GM18502 (cell line): Measurements from ENCODE around the gene IFITM2.
"Not testable (repeated sequence)": the region's sequence is repeated elsewhere in the genome, so short reads cannot be mapped to it uniquely, and the experiment has no call there.

Experiments
- ATAC-seq: cut with Tn5 transposase; IDR thresholded peaks from one replicate; pipeline ENCODE4 v1.9.1; 2021; ENCODE audit warnings: mild to moderate bottlenecking; ENCODE audit not compliant: unreplicated experiment, poor library complexity

IFITM2 gene

DNA sequence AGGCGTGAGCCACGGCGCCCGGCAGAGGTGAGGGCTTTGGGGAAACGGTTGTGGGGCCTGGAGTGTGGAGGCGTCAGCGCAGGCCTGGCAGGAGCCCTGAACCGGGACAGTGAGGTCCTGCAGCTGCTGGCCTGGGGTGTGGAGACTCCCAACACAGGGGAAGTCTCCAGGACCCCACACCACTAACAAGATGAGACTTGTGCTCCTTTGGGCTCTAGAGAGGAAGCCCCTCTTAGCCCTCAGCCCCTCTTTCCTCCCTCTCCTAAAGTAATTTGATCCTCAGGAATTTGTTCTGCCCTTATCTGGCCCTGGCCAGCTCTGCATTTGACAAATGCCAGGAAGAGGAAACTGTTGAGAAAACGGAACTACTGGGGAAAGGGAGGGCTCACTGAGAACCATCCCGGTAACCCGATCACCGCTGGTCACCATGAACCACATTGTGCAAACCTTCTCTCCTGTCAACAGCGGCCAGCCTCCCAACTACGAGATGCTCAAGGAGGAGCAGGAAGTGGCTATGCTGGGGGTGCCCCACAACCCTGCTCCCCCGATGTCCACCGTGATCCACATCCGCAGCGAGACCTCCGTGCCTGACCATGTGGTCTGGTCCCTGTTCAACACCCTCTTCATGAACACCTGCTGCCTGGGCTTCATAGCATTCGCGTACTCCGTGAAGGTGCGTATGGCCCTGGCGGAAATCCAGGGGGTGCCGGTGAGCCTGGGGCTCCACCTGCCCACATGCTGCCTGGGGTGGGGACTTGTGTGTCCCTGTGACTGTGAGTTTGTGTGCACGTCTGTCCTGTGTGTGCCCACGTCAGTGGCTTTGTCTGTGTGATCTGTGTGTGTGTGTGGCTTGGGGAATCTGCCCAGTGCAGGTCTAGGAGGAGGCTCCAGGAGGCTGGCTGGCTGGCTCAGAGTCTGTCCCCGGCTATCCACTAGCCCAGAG lies at the start of gene IFITM2:
TSS of gene IFITM2 (plus strand) at position 51 of the 943 bp plus-strand sequence. CDS start at position 428, 377 bp downstream.
- not testable (repeated sequence) for ATAC-seq

DNA sequence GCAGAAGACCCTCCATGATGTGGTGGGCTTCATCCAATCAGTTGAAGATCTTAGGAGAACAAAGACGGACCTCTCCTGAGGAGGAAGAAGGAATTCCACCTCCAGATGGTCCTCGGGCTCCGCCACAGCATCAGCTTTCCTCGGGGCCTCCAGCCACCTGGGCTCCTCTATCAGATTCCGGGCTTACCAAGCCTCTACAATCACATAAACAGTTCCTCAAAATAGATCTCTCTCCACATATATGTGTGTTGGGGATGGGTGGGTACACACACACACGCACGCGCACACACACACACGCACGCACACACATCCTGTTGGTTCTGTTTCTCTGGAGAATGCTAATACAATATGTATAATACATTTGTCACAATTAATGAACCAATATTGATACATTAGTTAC lies 48.2 kb upstream of the IFITM2 start:
- ATAC-seq: no peak

DNA sequence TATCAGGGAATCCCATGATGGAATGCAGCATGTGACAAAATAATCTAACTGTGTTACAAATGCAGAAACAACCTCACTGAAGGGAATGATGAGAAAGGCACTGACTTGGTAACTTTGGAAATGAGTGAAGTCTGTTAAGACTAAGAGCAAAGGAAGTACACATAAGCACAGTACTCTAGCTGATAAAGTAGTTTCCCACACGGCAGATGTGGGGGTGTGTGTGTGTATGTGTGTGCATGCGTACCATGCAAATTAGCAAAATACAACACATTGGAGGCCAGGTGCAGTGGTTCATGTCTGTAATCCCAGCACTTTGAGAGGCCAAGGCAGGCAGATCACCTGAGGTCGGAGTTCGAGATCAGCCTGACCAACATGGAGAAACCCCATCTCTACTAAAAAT lies 46.0 kb upstream of the IFITM2 start:
- no peak for ATAC-seq

DNA sequence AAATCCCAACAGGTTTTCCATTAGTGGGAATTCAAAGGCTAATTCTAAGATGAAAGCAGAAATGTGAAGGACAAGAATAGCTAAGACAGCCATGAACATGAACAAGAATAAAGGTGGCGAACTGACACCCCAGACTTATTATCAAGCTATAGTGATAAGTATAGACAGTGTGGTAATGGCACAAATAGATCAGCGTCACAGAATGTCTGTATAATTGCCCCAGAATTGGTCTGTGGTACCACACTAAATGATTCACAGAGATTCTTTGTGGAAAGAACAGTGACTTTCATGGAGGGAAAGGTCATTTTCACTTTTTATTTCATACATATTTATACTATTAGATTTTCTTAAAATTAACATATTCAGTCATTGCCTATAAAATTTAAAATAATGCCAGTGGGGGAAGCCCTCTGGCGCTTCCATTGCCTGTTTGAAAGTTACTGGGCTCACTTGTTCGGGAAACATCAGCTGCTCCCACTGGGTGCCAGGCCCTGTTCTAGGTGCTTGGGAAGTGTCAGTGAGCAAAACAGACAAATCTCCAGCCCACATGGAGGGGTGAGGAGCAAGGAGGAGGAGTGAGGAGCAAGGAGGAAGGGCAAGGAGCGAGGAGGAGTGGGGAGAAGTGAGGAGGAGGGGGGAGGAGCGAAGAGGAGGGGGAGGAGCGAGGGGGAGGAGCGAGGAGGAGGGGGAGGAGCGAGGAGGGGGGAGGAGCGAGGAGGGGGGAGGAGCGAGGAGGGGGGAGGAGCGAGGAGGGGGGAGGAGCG lies 40.8 kb upstream of the IFITM2 start:
- no peak for ATAC-seq

DNA sequence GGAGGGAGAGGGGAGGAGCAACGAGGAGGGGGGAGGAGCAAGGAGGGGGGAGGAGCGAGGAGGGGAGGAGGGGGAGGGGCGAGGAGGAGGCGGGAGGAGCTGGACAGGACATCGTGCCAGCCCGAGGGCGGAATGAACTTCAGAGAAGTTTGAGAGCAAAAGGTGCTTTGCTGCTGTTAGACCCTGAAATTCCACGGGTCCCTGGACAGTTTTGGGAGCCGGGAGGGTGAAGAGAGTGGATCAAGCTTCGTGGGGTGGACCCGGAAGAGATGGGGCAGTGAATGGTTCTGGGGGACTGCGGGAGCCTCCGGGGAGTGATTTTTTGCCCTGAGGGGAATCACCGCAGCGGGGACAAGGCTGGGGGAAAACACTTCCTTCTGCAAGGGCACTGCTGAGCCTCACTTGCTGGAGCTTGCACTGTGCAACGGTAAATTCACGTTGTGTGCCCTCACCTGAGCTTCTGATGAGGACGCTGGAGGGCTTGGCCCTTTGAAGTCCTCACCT lies 40.1 kb upstream of the IFITM2 start:
- ATAC-seq: no peak

DNA sequence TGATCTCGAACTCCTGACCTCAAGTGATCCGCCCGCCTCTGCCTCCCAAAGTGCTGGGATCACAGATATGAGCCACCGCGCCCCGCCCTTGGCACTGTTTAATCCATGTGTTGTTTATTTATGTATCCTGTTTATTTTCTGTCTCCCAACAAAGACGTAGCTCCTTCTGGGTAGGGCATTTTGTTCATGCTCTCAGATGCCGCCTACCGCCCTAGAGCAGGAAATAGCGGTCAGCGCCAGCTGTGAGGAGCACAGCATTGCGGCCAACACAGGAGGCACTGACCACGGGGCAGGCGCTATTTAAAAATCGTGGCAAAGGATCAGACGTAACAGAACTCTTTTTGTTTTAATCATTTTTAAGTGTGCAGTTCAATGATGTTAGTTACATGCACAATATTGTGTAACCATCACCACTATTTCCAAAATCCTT lies 38.9 kb upstream of the IFITM2 start:
- ATAC-seq: peak; percentile 45

DNA sequence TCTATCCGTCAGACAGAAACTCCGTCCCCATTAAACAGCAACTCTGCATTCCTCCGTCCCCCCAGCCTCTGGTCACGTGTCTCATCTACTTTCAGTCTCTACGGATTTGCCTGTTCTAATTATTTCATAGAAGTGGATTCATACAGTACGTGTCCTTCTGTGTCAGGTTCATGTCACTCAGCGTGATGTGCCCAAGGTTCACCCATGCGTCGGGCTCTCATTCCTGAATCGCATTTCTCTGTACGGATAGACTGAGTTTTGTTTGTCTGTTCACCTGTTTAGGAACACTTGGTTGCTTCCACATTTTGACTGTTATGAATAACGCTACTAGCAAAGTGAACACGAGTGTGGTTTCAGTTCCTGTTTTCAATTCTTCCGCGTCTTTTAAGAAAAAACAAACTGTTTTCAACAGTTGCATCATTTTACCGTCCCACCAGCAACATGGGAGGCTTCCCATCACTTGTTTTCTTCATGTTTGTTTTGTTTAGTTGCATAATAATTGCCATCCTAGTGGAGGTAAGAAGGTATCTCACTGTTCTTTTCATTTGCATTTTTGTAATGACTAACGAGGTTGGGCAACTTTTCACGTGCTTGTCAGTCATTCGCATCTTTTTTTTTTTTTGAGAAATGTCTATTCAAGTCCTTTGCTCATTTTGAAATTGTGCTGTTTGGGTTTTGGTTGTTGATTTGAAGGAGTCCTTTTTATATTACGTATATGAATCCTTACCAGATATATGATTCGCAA lies 38.3 kb upstream of the IFITM2 start:
- peak; percentile 76 for ATAC-seq

DNA sequence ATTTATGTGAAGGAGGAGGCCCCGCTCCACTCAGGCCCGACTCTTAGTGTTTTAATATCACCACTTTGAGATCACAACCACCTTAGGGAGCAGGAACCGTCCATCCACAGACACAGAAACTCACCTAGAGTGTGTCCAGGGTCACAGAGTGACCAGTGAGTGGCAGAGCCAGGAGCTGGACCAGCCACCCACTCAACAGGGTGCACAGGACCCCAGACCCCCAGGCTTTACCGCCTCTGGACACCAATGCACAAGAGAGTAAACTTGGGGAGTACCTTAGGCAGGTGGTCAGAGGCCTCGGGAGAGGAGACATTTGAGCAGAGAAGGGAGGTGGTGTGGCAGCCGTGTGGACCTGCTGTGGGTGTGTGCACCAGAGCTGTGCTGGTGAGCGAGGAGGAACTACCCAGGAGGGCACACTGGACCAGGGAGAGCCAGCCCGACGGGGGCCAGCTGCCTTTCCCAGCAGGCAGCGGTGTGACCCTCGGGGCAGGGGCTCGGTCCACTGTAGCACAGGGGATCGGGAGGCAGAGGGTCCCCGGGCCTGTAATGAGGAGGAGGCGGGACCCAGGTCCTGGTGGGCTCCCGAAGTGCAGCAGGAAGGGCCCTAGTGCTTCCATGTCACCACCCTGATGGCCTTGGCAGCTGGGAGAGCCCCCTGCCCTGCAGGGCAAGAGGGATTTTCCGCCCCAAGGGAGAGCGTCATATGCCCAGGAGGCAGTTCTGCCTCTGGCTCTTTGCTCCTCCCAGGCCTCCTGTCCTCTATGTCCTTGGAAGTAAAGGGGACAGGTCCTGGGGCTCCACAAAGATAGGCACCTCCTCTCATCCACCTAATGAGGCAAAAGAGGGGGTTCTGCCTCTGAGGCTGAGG lies 36.9 kb upstream of the IFITM2 start:
- ATAC-seq: no peak

DNA sequence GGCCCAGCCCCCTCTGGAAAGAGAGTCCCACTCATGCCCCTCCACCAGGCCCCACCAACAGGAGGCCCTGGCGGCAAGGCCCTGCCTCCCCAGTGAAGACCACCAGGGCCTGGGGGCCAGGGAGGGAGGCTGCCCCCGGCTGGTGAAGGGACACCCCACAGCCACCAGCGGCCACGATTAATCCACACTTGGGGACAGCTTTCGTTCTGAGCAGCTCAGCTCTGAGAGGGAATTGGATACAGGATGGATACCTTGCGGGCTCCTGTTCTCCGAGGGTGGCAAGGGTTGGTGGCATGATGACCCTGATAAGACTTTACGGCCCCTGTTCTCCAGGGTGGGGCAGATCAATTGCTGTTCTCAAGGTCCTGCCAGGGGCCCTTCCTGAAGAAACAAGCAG lies 36.3 kb upstream of the IFITM2 start:
- ATAC-seq: no peak

DNA sequence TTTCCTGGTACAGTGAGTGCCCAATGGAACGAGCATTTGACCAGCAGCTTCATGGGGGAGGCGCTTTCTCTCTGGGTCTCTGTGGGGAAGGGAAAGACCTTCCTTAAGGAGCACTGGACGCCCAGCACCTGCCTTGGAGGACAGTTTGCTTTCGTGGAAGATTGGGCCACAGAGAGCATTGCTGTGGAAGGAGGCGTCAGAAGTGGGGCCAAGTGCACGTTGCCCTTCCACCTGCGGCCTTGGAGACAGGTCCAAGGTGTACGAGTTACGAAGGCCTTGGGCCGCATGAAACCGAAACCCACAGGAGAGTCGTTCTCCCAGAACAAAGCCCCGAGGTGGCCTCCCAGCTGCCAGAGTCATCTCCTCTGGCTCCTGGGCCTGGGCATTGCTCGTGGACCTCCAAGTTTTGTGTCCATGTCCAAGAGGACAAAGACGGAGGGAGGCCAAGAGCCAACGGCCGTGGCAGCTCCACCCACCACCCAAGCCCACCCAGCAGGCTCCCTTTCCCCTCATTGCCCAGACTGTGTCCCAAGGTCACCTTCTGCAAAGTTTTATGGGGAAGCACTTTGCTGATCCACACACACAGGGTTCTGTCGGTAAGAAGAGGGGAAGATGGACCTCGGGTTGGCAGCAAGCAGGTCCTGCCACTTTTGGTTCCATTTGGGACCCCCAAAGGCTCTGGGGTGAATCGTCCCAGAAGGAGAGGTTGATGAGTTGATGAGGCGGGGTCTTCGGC lies 35.3 kb upstream of the IFITM2 start:
- no peak for ATAC-seq

DNA sequence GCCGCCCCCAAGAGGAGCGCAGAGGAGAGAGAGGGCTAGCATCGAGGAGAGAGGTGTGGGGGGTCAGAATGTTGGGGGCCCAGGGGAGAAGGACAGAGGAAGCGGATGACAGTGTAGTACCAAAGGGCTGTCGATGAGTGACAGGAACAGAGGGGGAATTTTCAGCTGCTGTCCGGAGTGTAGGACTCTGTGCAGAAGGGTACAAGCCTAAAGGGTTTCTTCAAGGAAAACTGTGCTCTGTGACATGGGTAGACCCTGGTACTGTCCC lies 34.8 kb upstream of the IFITM2 start:
- ATAC-seq: no peak

DNA sequence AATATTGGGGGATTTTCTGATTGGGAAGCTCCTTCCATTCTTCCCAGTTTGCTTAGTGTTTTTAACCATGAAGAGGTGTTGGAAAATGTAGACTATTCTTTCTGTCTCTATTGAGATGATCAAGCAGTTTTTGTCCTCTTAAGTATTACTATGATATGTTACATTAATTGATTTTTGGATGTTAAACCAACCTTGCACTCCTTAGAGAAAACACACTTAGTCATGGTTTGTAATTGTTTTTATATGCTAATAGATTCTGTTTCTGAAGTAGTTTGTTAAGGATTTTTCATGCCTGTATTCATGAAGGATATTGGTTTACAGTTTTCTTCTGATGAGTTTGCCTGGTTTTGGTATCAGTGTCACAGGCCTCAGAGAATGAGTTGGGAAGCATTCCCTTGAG lies 31.4 kb upstream of the IFITM2 start:
- no peak for ATAC-seq

DNA sequence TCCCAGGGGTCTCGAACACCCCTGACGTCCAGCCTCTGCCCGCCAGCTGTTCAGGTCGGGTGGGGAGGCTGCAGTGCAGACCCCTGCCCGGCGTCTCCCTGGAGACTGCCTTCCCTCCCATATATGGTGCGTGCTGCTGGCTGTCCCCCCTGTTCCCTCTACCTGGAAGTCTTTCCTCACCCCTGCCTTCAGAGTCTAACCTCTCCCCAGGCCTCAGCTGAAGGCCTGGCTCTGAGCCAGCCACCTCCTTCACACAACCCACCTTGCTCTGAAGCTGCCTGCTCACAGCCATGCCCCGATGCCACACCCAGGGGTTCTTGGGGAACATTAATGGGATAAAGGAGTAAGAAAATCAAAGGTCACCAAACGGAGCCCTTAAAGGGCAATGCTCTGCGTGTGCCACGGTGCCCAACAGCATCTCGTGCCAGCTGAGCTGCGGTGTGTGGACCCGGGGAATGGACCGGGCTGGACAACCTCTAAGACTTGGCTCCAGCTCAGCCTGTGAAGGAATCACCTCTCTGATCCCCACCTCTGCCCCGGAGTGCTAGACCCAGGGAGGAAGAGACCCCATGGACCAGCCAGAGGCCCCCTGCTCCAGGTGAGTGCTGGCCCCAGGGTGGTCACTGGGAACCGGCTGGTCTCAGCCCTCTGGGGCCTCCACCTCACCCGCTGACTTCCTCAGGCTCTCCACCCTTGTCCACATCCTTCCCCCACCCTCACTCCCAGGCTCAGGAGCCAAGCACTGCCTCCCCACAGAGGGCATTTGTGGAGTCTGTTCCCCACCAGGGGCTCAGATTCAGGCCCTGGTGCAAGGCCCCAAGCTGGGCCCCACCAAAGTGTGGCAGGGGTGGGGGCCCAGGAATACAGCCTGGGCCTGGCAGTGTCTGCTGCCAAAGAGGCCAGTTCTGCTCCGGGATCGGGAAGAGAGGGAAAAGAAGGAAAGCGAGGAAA lies 29.3 kb upstream of the IFITM2 start, which contains the start of gene NLRP6:
TSS of gene NLRP6 (plus strand) at position 407 of the 951 bp plus-strand sequence. CDS start at position 570, 163 bp downstream.
- no peak for ATAC-seq

DNA sequence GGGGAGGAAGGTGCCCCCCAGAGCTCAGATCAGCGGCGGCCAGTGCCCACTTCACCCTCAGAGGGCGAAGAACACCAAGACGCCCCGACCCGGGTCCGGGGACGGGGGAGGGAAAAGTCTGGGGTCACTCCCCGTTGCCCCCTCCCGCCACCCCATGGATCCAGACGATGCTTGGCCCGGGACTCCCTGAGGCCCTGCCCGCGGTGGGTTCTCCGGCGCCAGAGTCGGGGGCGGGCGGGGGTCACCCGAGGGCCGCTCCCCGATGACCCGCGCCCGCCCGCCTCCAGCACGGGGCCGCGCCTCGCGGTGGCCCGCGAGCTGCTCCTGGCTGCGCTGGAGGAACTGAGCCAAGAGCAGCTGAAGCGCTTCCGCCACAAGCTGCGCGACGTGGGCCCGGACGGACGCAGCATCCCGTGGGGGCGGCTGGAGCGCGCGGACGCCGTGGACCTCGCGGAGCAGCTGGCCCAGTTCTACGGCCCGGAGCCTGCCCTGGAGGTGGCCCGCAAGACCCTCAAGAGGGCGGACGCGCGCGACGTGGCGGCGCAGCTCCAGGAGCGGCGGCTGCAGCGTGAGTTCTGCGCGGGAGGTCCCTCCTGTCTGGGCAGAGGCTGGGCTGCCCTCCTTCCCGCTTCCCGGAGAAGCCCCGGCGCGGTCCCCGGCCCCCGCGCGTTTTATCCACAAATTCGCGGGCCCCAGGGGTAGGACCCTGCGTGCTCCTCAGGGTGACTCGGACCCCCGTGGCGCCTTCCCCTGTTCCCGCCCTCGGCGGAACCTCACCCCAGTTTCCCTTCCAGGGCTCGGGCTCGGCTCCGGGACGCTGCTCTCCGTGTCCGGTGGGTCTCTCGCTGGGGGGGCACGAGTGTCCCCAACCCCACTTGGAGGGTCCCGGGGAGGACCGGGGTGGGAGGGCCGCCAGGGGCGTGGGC lies 28.3 kb upstream of the IFITM2 start:
- ATAC-seq: no peak

DNA sequence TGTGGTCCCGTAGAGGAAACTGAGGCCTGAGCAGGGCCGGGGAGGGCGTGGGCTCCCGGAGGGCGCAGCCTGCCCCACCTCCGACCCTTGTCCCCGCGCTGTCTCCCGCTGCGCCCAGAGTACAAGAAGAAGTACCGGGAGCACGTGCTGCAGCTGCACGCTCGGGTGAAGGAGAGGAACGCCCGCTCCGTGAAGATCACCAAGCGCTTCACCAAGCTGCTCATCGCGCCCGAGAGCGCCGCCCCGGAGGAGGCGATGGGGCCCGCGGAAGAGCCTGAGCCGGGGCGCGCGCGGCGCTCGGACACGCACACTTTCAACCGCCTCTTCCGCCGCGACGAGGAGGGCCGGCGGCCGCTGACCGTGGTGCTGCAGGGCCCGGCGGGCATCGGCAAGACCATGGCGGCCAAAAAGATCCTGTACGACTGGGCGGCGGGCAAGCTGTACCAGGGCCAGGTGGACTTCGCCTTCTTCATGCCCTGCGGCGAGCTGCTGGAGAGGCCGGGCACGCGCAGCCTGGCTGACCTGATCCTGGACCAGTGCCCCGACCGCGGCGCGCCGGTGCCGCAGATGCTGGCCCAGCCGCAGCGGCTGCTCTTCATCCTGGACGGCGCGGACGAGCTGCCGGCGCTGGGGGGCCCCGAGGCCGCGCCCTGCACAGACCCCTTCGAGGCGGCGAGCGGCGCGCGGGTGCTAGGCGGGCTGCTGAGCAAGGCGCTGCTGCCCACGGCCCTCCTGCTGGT lies 27.5 kb upstream of the IFITM2 start:
- no peak for ATAC-seq
